ENCODE results near the gene CHAC1. TPM values are rescaled to one million over a fixed set of nuclear protein-coding genes. Genes with fewer than 3 reads are reported as not detected.

Gene CHAC1
- total RNA-seq, 3 donors from 2014 or later (not counting 1 experiment from before 2014, with no cell fraction given), result 1.1 to 1.7 TPM; not detected in 1

DNA sequence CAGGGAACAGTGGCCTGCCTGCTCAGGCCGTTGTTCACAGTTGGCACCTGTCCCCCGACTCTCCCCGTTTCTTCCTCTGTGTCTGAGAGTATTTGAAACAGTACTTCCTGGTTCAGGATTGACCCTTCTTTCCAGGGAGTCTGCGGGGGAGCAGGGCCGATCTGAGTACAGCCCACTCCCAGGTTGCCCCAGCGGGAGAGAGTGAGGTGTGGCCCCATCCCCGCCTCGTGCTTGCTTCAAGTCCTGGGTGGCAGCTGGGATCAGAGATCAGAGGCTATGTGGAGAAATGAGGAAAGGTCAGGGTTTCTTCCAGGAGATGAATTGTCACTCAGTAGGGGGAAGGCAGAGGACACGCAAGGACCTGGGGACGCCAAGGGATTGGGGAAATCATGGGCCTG is 30.7 kb upstream of the CHAC1 start:
- peaks cover 17% of the 10 kb centered on the region for H3K27me3 ChIP-seq (ENCODE audit: control insufficient read depth, insufficient read depth, low read length)
- TF ChIP-seq, protein P1, sequence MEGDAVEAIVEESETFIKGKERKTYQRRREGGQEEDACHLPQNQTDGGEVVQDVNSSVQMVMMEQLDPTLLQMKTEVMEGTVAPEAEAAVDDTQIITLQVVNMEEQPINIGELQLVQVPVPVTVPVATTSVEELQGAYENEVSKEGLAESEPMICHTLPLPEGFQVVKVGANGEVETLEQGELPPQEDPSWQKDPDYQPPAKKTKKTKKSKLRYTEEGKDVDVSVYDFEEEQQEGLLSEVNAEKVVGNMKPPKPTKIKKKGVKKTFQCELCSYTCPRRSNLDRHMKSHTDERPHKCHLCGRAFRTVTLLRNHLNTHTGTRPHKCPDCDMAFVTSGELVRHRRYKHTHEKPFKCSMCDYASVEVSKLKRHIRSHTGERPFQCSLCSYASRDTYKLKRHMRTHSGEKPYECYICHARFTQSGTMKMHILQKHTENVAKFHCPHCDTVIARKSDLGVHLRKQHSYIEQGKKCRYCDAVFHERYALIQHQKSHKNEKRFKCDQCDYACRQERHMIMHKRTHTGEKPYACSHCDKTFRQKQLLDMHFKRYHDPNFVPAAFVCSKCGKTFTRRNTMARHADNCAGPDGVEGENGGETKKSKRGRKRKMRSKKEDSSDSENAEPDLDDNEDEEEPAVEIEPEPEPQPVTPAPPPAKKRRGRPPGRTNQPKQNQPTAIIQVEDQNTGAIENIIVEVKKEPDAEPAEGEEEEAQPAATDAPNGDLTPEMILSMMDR (IDR thresholded peaks at IDR 0.05), result no peak
- DNase-seq (no peak), ATAC-seq (no peak)
- H3K4me1 Mint-ChIP-seq, result peaks cover 12 to 17% of the 10 kb centered on the region in 2 donors
- peaks cover 21% of the 10 kb centered on the region for H3K4me1 ChIP-seq (ENCODE audit: control insufficient read depth, insufficient read depth, low read length)
- H3K27me3 Mint-ChIP-seq (ENCODE audit: low read depth in 2 of 2), result peaks cover 15 to 30% of the 10 kb centered on the region in 2 donors
- no peaks in the 10 kb centered on the region for H3K36me3 ChIP-seq (ENCODE audit: control insufficient read depth, insufficient read depth, low read length)
- no peaks in the 10 kb centered on the region for H3K9me3 ChIP-seq (ENCODE audit: control insufficient read depth, insufficient read depth, low read length)
- no peak overlapping the region for H3K27ac ChIP-seq (ENCODE audit: low read length)
- no peaks in the 10 kb centered on the region for H3K9me3 Mint-ChIP-seq
- H3K4me3 Mint-ChIP-seq, result no peak overlapping the region
- intact Hi-C loops (cut with micrococcal nuclease), result no loop called here
- no peaks in the 10 kb centered on the region for H3K36me3 Mint-ChIP-seq
- no peak overlapping the region for H3K4me3 ChIP-seq (ENCODE audit: low read length)
- 82% methylated on average over 10 of the region's 10 CpGs for WGBS (ENCODE audit: insufficient coverage)
- no peak overlapping the region for H3K27ac Mint-ChIP-seq

DNA sequence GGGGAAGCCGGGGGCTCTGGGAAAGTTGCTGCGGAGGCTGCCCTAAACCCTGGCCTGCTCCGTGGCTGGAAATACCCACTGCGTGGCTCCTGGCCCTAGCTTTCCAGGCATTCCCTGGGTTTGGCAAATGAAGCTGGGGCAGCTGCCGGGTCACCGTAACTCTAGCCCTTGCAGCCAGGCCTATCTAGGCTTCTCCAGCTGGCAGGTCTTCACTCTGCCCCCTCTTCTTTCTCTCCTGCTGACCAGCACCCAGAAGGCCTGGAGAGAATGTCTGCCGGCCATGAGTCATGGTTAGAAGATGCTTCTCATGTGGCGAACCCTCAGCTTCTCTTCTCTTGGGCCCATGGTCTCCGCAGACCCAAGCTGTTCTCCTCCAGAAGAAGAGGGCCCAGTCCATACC is 29.7 kb upstream of the CHAC1 start:
- Mint-ChIP-seq H3K4me3 (no peak overlapping the region), H3K9me3 (no peaks in the 10 kb centered on the region), H3K27me3 (ENCODE audit: low read depth in 2 of 2) (peaks cover 15 to 36% of the 10 kb centered on the region in 2 donors), H3K4me1 (peaks cover 12 to 25% of the 10 kb centered on the region in 2 donors), H3K36me3 (no peaks in the 10 kb centered on the region), H3K27ac (no peak overlapping the region)
- H3K36me3 ChIP-seq (ENCODE audit: control insufficient read depth, insufficient read depth, low read length), result no peaks in the 10 kb centered on the region
- no peak overlapping the region for H3K4me3 ChIP-seq (ENCODE audit: low read length)
- peaks cover 30% of the 10 kb centered on the region for H3K4me1 ChIP-seq (ENCODE audit: control insufficient read depth, insufficient read depth, low read length)
- intact Hi-C loops (cut with micrococcal nuclease), result no loop called here
- H3K9me3 ChIP-seq (ENCODE audit: control insufficient read depth, insufficient read depth, low read length), result no peaks in the 10 kb centered on the region
- 96% methylated on average over 9 of the region's 9 CpGs for WGBS (ENCODE audit: insufficient coverage)
- TF ChIP-seq, protein P1 (IDR thresholded peaks at IDR 0.05), result no peak
- no peak for DNase-seq
- ATAC-seq, result no peak
- H3K27ac ChIP-seq (ENCODE audit: low read length), result no peak overlapping the region
- H3K27me3 ChIP-seq (ENCODE audit: control insufficient read depth, insufficient read depth, low read length), result peaks cover 24% of the 10 kb centered on the region

DNA sequence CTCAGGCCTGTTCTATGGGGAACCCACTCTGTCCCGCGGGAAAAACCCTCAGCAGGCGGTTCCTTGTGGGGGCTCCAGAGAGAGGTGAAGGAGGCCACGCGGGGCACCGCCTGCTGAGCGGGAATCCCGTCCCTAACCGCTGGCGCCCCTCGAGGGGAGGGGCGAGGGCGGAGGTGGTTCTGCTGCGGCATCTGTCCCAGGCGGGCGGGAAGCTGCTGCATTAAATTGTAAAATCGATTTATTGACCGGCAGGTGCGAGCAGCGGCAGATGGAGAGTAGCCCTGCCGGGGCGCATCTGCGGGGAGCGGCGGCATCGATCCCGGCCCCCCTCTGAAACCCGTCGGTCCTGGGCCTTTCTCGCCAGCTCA is 27.8 kb upstream of the CHAC1 start:
- WGBS (ENCODE audit: insufficient coverage), result 11% methylated on average over 30 of the region's 30 CpGs
- DNase-seq (no peak), ATAC-seq (no peak)
- Mint-ChIP-seq H3K4me3 (no peak overlapping the region), H3K27me3 (ENCODE audit: low read depth in 2 of 2) (peaks cover 21 to 51% of the 10 kb centered on the region in 2 donors), H3K36me3 (no peaks in the 10 kb centered on the region), H3K4me1 (peaks cover 24 to 44% of the 10 kb centered on the region in 2 donors), H3K27ac (no peak overlapping the region), H3K9me3 (no peaks in the 10 kb centered on the region)
- TF ChIP-seq, protein P1 (IDR thresholded peaks at IDR 0.05), result no peak
- peaks cover 49% of the 10 kb centered on the region for H3K4me1 ChIP-seq (ENCODE audit: control insufficient read depth, insufficient read depth, low read length)
- H3K4me3 ChIP-seq (ENCODE audit: low read length), result no peak overlapping the region
- peaks cover 40% of the 10 kb centered on the region for H3K27me3 ChIP-seq (ENCODE audit: control insufficient read depth, insufficient read depth, low read length)
- no peaks in the 10 kb centered on the region for H3K9me3 ChIP-seq (ENCODE audit: control insufficient read depth, insufficient read depth, low read length)
- intact Hi-C loops (cut with micrococcal nuclease), result no loop called here
- no peak overlapping the region for H3K27ac ChIP-seq (ENCODE audit: low read length)
- H3K36me3 ChIP-seq (ENCODE audit: control insufficient read depth, insufficient read depth, low read length), result no peaks in the 10 kb centered on the region
